Adipocyte (in vitro differentiated cells): ENCODE data around the gene DIPK1B.
A peak's percentile ranks its signal among the peaks of the same experiment; 100 is the strongest.
"Not testable (repeated sequence)": the region's sequence is repeated elsewhere in the genome, so short reads cannot be mapped to it uniquely, and the experiment has no call there.

ENCODE experiments used
- DNase-seq: peaks from one replicate; pipeline ENCODE4 v3.0.0-alpha.2; 2015; ENCODE audit warnings: low read depth
- H3K27me3 ChIP-seq: replicated peaks from 2 replicates; pipeline ENCODE4 v1.7.0; 2013; ENCODE audit warnings: mild to moderate bottlenecking, low read length, moderate library complexity; ENCODE audit not compliant: control insufficient read depth, insufficient read depth
- H3K36me3 ChIP-seq: 2 replicates; pipeline ENCODE4 v1.7.0; 2013; ENCODE audit warnings: low read length, mild to moderate bottlenecking, moderate library complexity; ENCODE audit not compliant: control insufficient read depth, insufficient read depth, severe bottlenecking
- H3K4me1 ChIP-seq: 2 replicates; pipeline ENCODE4 v1.7.0; 2013; ENCODE audit warnings: mild to moderate bottlenecking, low read length, moderate library complexity; ENCODE audit not compliant: control insufficient read depth, insufficient read depth
- H3K4me3 ChIP-seq: 2 replicates; pipeline ENCODE4 v1.7.0; 2013; ENCODE audit warnings: mild to moderate bottlenecking, low read length, moderate library complexity
- H3K9ac ChIP-seq: 2 replicates; pipeline ENCODE4 v1.7.0; 2013; ENCODE audit warnings: mild to moderate bottlenecking, low read length, moderate library complexity
- H3K9me3 ChIP-seq: 2 replicates; pipeline ENCODE4 v1.7.0; 2013; ENCODE audit warnings: mild to moderate bottlenecking, low read length, moderate library complexity; ENCODE audit not compliant: control insufficient read depth

The DIPK1B gene

DNA sequence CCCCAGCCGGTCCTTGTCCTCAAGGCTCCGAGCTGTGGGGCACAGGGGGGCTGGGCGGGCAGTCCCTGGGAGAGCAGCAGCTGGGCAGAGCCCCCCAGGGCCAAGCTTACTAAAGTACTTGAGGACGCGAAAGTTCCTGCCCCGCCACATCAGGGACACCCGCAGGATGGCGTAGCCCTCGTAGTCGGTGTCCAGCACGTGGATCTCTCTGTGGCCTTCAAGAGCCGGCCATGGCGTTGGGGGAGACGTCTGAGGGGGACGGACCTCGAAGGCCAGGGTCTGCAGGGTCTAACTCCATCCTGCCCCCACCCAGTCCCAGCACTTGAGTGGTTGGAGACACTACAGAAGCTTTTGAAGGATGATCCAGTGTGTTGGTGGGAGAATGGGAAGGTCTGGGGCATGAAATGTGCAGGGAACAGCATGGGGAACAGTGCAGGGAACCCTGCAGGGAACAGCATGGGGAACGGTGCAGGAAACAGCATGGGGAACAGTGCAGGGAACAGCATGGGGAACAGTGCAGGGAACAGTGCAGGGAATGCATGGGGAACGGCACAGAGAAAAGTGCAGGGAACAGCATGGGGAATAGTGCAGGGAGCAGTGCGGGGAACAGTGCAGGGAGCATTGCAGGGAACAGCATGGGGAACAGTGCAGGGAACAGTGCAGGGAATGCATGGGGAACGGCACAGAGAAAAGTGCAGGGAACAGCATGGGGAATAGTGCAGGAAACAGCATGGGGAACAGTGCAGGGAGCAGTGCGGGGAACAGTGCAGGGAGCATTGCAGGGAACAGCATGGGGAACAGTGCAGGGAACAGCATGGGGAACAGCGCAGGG lies 43.1 kb downstream of the DIPK1B start:
- H3K9me3 ChIP-seq = peaks cover 33% of the 10 kb centered on the region
- not testable (repeated sequence) for H3K36me3 ChIP-seq, H3K4me1 ChIP-seq, DNase-seq, H3K4me3 ChIP-seq, H3K9ac ChIP-seq
- H3K27me3 ChIP-seq = peaks cover 27% of the 10 kb centered on the region

DNA sequence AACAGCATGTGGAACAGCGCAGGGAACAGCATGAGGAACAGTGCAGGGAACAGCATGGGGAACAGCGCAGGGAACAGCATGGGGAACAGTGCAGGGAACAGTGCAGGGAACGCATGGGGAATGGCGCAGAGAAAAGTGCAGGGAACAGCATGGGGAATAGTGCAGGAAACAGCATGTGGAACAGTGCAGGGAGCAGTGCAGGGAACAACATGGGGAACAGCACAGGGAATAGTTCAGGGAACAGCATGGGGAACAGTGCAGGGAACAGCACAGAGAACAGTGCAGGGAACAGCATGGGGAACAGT lies 43.7 kb downstream of the DIPK1B start:
- Histone ChIP-seq H3K4me1 (no peaks in the 10 kb centered on the region), H3K27me3 (peaks cover 27% of the 10 kb centered on the region)

DNA sequence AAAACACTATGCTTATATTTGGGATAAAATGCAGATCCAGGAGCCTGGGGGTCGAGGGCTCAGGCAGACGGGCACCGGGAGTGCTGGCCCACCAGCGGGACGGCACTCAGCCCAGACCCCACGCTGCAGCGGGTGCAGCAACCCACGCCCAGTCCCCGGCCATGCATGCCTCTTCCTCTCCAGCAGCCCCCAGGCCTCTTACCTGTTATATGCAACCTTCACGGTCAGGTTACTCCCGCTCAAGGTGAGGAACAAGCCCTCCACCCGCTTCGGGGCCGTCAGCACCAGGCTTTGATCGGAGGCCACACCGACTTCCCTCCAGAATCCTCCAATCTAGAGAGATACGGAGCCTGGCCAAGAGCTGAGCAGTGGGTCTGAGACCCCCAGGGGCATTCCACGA lies 44.5 kb downstream of the DIPK1B start:
- Histone ChIP-seq H3K4me1 (no peaks in the 10 kb centered on the region), H3K4me3 (no peak overlapping the region), H3K9me3 (peaks cover 25% of the 10 kb centered on the region), H3K27me3 (peaks cover 27% of the 10 kb centered on the region), H3K36me3 (no peaks in the 10 kb centered on the region), H3K9ac (no peak overlapping the region)
- DNase-seq = no peak

More for the DNA sequence above, 43.7 kb downstream of the DIPK1B start:
- Histone ChIP-seq H3K36me3 (no peaks in the 10 kb centered on the region), H3K9me3 (peaks cover 32% of the 10 kb centered on the region), H3K9ac (no peak overlapping the region), H3K4me3 (no peak overlapping the region)
- no peak for DNase-seq

DNA sequence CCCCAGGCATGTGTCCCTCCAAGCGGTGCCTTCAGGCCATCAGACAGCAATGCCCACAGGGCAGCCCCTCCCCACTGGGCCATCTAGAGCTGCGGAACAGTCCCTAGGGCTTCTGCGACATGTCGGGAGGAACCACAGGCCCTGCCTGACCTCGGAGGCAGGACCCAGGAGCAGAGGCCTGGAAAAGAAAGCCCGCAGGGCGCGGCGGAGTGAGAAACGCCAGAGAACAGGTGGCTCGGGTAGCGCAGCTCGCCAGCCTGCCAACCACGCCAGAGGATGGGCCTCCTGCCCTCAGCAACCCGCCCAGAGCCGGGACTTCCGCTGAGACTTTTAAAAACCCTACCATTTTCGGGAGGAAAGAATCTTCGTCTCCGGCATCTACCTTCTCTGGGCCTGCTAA lies 45.0 kb downstream of the DIPK1B start:
- Histone ChIP-seq H3K4me1 (no peaks in the 10 kb centered on the region), H3K9ac (no peak overlapping the region), H3K9me3 (peaks cover 20% of the 10 kb centered on the region), H3K4me3 (no peak overlapping the region), H3K36me3 (no peaks in the 10 kb centered on the region), H3K27me3 (peaks cover 23% of the 10 kb centered on the region)
- DNase-seq = no peak

DNA sequence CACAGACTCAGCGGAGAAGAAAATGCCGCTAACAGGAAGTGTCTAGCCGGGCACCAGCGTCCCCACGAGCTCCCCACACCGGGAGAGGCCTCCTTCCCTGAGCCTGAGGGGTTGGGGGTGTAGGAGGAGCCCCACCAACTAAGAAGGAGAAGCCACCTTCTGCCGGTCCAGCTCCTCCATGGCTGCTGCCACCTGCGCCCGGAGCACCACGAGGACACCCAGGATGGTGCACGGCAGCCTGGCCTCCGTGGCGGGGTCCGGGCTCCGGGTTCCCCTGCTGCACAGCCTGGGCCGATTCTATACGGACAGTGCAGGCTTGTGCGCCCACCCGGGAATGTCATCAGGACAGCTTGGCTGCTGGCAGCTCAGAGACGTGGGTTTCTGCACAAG lies 45.4 kb downstream of the DIPK1B start:
- Histone ChIP-seq H3K9me3 (peaks cover 17% of the 10 kb centered on the region), H3K9ac (no peak overlapping the region), H3K4me1 (no peaks in the 10 kb centered on the region), H3K4me3 (no peak overlapping the region), H3K36me3 (no peaks in the 10 kb centered on the region), H3K27me3 (peaks cover 22% of the 10 kb centered on the region)
- DNase-seq = no peak

DNA sequence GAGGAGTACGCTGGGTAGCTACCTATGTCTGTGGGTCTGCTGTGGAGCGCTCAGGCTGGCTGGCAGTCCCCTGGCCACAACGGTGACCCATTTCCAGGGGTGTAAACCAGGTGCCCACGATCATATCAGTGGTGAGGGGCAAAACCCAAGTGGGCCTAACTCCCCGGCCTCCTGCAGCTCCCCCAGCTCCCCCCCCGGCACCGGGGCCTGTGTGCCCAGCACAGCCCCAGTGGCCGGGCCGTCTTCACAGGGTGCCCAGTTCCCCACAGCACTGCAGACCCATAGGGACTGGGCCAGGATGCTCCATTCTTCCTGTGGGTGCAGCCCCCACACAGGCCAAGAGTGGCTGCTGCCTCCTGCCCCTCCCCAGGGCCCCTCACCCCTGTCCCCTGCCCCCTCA lies 46.6 kb downstream of the DIPK1B start:
- no peak overlapping the region for H3K9ac ChIP-seq
- no peaks in the 10 kb centered on the region for H3K36me3 ChIP-seq
- no peaks in the 10 kb centered on the region for H3K4me1 ChIP-seq
- peaks cover 21% of the 10 kb centered on the region for H3K27me3 ChIP-seq
- H3K4me3 ChIP-seq = no peak overlapping the region
- DNase-seq = no peak
- peaks cover 13% of the 10 kb centered on the region for H3K9me3 ChIP-seq

DNA sequence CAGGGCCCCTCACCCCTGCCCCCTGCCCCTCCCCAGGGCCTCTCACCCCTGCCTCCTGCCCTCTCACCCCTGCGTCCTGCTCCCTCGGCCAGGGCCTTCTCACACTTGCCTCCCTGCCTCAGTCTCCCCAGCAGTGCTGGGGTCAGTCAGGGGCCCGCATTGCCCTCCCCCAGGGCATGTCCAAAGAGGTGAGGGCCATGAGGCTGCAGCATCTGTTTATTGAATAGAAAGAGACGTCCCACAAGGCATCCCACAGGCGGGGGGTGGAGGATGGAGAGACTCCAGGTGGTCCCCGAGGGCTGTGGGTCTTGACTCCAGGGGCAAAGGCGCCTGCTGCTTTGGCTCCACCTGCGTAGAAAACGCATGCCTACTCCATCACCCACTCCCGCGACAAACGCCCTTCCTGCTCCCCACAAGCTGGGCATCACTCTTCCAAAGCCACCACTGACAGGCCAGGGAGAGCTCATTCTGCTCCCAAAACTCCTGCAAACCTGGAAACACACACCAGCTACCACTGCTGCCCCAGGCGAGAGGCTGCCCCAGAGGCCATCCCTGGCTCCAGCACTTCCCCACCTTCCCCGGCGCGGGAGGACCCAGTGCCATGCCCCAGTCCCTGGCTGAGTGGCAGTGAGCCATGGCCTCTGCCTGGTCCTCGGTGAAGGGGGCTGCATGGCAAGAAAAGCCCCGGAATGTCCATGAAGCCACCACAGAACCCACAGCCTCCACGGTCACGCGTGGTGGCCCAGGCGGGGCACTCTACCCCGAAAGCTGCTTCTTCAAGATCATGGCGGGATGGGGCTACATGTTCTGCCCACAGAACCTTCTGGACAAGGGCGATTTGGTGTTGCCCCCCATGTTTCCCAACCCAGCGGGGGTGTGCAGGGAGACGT lies 47.3 kb downstream of the DIPK1B start:
- no peaks in the 10 kb centered on the region for H3K4me1 ChIP-seq
- H3K27me3 ChIP-seq = peaks cover 27% of the 10 kb centered on the region
- H3K4me3 ChIP-seq = no peak overlapping the region
- no peak overlapping the region for H3K9ac ChIP-seq
- no peaks in the 10 kb centered on the region for H3K36me3 ChIP-seq
- no peak for DNase-seq
- peaks cover 13% of the 10 kb centered on the region for H3K9me3 ChIP-seq

DNA sequence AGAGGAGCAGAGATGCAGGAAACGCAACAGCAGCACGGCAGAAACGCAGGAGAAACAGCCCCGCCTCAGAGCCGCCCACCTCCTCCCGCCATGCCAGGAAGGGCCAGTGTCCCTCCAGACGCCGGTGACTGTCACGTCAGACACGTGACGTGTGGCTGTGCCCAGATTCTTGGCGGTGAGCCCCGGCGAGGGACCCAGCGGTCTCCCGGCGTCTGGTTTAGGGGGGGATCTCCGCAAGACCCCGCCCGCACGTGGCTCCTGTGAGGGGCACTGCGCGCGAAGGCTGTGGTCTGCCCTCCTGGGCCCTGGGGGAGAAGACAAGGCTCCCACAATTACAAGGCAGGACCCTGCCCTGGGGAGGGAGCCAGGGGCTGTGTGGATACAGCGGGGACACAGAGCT lies 48.1 kb downstream of the DIPK1B start:
- DNase-seq = no peak
- peaks cover 11% of the 10 kb centered on the region for H3K9me3 ChIP-seq
- no peak overlapping the region for H3K4me3 ChIP-seq
- H3K36me3 ChIP-seq = no peaks in the 10 kb centered on the region
- no peak overlapping the region for H3K9ac ChIP-seq
- no peaks in the 10 kb centered on the region for H3K4me1 ChIP-seq
- peaks cover 25% of the 10 kb centered on the region for H3K27me3 ChIP-seq

DNA sequence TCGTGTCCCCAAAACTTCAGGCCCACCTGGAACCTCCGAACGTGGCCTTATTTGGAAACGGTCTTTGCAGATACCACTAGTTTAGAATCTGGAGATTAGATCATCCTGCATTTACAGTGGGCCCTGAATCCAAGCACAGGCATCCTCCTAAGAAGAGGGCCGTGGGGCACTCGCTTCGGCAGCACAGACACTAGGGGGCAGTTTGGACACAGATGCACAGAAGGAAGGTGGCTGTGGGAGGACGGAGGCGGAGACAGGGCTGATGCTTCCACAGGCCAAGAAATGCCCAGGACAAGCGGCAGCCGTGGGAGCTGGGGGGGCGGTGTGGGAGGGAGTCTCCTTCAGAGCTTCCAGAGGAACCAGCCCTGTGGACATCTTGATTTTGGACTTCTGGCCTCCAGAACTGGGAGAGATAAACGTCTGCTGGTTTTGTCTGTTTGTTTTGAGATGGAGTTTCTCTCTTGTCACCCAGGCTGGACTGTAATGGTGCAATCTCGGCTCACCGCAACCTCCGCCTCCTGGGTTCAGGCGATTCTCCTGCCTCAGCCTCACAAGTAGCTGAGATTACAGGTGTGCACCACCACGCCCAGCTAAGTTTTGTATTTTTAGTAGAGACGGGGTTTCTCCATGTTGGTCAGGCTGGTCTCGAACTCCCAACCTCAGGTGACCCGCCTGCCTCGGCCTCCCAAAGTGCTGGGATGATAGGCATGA lies 48.6 kb downstream of the DIPK1B start:
- H3K4me1 ChIP-seq, H3K9me3 ChIP-seq, H3K4me3 ChIP-seq, H3K36me3 ChIP-seq, H3K9ac ChIP-seq: not testable (repeated sequence)
- peak; percentile 77 for DNase-seq
- peaks cover 27% of the 10 kb centered on the region for H3K27me3 ChIP-seq

DNA sequence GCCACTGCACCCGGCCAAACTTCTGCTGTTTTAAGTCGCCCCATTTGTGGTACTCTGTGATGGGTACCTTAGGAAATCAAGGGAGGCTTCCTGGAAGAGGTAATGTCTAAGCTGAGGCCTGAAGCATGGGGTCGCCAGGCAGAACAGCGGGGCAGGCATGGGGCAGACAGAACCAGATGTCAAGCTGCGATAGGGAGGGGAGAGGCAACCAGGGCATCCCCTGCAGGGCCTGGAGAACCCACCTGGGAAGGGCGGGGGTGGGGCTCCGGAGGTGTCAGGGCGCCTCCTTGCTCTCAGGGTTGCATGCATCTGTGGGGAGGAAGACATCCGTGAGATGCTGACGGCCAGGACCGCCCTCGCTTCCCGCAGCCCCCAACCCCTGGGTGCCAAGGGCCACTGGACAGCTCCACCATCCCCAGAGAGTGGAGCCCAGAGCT lies 49.2 kb downstream of the DIPK1B start:
- DNase-seq = no peak
- Histone ChIP-seq H3K4me1 (no peaks in the 10 kb centered on the region), H3K27me3 (peaks cover 27% of the 10 kb centered on the region), H3K9ac (no peak overlapping the region), H3K36me3 (no peaks in the 10 kb centered on the region), H3K4me3 (no peak overlapping the region), H3K9me3 (no peaks in the 10 kb centered on the region)

DNA sequence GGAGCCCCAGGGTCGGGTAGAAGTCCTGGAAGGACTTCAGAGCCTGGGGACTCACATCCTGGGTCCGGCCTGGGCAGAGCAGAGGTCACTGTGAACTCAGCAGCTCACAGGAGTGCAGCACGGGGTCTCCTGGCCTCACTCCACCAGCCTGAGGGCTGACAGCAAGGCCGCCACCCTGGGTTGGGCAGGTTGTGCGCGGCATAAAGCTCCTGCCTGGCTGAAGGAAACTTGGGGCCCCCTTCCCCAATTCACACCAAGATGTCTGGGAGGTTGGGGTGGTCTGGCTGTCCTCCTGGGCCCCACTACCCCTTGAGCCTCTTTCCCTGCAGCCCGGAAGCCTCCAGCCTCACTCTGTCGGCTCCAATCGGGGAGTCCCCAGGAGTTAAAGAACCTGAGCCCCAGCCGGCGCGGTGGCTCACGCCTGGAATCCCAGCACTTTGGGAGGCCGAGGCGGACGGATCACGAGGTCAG lies 49.9 kb downstream of the DIPK1B start:
- Histone ChIP-seq H3K9me3 (no peaks in the 10 kb centered on the region), H3K27me3 (peaks cover 32% of the 10 kb centered on the region), H3K4me1 (no peaks in the 10 kb centered on the region), H3K9ac (no peak overlapping the region), H3K4me3 (no peak overlapping the region), H3K36me3 (no peaks in the 10 kb centered on the region)
- DNase-seq = no peak
